Ureter (tissue), 1 donor: Measurements from ENCODE around the gene BRD4. TPM values are rescaled to one million over a fixed set of nuclear protein-coding genes. Genes with fewer than 3 reads are reported as not detected.

Experiments used
- DNase-seq: peaks from one replicate; pipeline ENCODE4 v3.0.0-alpha.2; 2020; ENCODE audit warnings: low spot score
- total RNA-seq: library from RNA; stranded (reverse); gene quantifications from one replicate; pipeline ENCODE4 v1.2.4, GENCODE V29; 2023
- donor health status: DM: yes; HTN: yes; CAD: no.

Gene BRD4
- total RNA-seq, 1 donor from 2014 or later, result 134 TPM

DNA sequence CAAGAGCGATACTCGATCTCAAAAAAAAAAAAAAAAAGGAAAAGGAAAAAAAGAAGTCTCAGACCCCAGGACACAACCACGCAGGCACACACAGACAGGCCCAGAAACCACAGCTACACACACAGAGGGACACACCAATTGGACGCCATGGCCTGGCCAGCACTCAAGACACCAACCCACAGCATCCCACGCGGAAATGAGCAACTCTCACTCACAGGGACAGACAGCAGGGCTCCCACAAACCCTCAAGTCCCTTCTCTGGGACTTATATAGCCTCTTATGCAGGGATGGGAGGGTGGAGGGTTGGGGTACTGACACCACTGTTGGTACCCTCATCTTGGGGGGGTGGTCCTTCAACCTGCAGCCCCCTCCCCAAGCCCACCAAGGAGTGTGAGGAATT, 137.4 kb downstream of the BRD4 start:
- no peak for DNase-seq

DNA sequence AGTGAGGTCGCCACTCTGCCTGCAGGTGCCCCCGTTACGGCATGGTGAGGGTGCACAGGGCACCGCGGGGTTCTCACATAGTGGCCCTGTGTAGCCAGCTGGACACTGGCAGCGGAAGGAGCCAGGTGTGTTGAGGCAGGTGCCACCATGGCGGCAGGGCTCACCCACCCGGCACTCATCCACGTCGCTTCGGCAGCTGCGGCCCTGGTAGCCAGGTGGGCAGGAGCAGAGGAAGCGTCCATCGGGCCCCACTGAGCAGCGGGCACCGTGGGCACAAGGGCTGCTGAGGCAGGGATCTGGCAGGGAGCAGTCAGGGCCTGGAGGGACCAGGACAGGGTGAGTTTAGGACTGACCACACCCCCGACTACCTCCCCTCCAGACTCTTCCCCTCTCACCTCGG, 140.4 kb downstream of the BRD4 start:
- no peak for DNase-seq

DNA sequence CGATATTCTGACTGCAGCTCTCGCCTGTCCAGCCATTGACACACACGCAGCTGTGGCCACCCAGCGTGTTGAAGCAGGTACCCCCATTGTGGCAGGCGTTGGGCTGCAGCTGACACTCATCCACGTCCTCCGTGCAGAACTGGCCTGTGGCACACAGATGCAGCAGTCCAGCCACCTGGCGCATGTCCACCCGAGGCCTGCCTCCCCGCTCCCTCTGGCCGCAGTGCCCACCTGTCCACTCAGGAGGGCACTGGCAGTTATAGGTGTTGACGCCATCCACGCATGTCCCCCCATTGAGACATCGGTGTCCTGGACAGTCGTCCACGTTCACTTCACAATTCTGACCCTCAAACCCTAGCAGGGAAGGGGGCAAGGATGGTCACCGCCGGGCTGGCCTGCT, 140.8 kb downstream of the BRD4 start:
- DNase-seq, result no peak

DNA sequence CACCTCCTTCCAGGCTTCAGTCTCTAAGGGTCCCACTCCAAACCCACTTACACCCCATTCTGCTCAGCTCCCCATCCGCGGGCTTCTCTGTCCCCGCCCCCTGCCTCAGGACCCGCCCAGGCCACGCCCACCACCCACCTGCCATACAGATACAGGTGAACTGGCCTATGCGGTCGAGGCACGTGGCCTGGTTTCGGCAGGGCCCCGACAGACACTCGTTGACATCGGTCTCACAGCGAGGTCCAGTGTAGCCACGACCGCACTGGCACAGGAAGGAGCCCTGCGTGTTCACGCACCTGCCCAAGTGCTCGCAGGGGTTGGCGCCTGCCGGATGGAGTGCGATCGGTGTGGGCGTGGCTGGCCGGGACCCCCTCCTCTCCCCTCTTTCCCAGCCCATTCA, 143.5 kb downstream of the BRD4 start:
- no peak for DNase-seq

DNA sequence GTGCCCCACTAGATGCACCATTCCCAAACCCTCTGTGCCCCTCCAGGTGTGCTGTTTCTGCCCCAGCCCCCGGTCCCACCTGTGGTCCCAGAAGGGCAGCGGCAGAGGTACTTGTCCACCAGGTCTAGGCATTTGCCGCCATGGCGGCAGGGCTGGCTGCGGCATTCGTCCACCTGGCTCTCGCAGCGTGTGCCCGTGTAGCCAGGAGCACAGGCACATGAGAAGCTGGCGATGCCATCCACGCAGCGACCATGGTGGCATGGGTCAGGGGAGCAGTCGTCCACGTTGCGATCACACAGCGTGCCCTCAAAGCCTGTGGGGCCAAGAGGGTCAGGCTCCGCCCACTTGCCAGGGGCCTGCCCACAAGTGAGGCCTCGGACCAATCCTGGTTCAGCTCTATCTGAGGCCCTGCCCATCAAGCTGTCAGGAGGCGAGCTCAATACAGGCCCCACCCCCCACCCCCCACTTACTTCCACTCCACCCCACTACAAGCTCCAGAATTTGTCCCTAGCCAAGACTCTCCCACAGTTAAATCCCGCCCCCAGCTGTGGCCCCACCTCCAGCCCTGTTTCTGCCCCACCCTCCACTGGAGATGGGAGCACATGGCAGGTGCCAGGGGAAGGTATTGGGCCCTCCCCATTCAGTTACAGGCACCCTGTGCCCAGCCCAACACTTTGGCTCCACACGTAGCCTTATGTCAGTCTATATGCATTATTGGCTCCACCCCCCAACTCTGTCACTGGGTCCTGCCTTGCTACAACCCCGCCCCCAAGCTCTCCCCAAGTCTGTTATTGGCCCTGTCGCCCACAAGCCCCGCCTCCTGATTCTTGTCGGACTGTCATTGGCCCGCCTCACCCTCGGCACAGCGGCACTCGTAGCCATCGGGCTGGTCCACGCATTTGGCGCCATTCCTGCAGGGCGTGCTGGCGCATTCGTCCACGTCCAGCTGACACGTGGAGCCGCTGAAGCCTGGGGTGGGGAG, 145.0 kb downstream of the BRD4 start:
- DNase-seq, result no peak

Other genes starting within 250 kb of the BRD4 start
- 20.4 TPM for gene SYDE1, start 225.1 kb downstream of the BRD4 start, total RNA-seq
- gene NOTCH3, start 131.5 kb downstream of the BRD4 start, total RNA-seq, result 125 TPM
- gene EPHX3, start 100.1 kb downstream of the BRD4 start, total RNA-seq, result 2.5 TPM
- 69.7 TPM for gene AKAP8, start 47.2 kb upstream of the BRD4 start, total RNA-seq
- 133 TPM for gene AKAP8L, start 86.4 kb upstream of the BRD4 start, total RNA-seq
- gene WIZ, start 117.4 kb upstream of the BRD4 start, total RNA-seq, result 42.3 TPM
- 3.9 TPM for gene RASAL3, start 132.0 kb upstream of the BRD4 start, total RNA-seq
- gene PGLYRP2, start 147.0 kb upstream of the BRD4 start, total RNA-seq, result 0.34 TPM
- gene CYP4F22, start 176.0 kb upstream of the BRD4 start, total RNA-seq, result 19.8 TPM